ENCODE data around the gene ZCCHC3. TPM values are rescaled to one million over a fixed set of nuclear protein-coding genes. Genes with fewer than 3 reads are reported as not detected.
A peak's percentile ranks its signal among the peaks of the same experiment; 100 is the strongest.

ZCCHC3 gene
- total RNA-seq, 1 donor, result 9.0 TPM

DNA sequence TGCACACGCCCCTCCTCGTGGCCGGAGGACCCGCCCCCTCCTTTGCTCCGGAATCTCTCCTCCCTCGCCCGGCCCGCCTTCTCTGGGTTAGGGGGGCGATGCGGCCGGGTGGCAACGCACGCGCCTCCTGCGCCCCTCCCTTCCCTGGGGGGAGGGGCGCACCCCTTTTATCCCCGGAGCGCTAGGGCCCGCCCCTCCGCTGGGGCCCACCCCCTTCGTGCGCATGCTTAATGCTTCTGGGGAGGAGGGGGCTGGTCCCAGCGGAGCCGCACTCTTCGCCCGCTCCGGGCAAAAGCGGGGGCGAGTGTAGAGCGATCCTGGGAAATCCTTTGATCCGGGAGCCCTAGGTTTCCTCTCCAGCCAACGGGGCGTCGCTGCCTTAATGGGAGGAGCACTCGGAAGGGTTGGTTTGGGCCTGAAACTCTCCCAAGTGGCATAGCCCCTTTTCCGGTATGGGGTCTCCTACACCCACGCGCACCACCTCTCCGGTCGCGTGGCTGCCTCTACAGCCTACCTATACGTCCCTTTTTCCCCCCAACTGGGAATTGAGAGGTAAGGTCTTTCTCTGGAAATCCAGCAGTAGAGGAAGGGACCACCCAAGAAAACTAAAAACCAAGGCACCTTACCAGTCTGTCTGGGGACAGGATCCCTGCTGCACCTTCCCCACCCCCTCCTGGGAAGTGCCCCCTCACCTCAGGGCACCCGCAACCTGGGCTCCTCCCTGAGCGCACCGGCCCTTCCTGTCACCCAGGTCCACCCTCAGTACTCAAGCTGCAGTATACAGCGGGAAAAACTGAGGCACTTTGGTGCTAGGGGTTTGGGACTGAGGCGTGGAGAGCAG is 30.0 kb downstream of the ZCCHC3 start:
- peaks cover 30% of the 10 kb centered on the region for H3K4me1 ChIP-seq (ENCODE audit: insufficient read depth, low read length)
- DNase-seq (ENCODE audit: insufficient read length, low spot score, missing footprints), result peak; percentile 98
- peaks cover 13% of the 10 kb centered on the region for H3K79me2 ChIP-seq (ENCODE audit: insufficient read depth, low read length)
- TF ChIP-seq, protein P1, sequence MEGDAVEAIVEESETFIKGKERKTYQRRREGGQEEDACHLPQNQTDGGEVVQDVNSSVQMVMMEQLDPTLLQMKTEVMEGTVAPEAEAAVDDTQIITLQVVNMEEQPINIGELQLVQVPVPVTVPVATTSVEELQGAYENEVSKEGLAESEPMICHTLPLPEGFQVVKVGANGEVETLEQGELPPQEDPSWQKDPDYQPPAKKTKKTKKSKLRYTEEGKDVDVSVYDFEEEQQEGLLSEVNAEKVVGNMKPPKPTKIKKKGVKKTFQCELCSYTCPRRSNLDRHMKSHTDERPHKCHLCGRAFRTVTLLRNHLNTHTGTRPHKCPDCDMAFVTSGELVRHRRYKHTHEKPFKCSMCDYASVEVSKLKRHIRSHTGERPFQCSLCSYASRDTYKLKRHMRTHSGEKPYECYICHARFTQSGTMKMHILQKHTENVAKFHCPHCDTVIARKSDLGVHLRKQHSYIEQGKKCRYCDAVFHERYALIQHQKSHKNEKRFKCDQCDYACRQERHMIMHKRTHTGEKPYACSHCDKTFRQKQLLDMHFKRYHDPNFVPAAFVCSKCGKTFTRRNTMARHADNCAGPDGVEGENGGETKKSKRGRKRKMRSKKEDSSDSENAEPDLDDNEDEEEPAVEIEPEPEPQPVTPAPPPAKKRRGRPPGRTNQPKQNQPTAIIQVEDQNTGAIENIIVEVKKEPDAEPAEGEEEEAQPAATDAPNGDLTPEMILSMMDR (IDR thresholded peaks at IDR 0.05; ENCODE audit: extremely low read depth, low read depth, low read length), result no peak
- no peaks in the 10 kb centered on the region for H3K9me3 ChIP-seq (ENCODE audit: low read depth, low read length)
- H3K36me3 ChIP-seq (ENCODE audit: insufficient read depth, low read length), result no peaks in the 10 kb centered on the region
- H3K27me3 ChIP-seq (ENCODE audit: insufficient read depth, low read length), result no peaks in the 10 kb centered on the region
- H3K4me2 ChIP-seq (ENCODE audit: insufficient read depth, low read length), result peak overlapping the region; percentile 95
- H3K27ac ChIP-seq (ENCODE audit: low read depth, low read length), result peak overlapping the region; percentile 68
- peak overlapping the region; percentile 51 for H2AFZ ChIP-seq (ENCODE audit: low read length)
- peak overlapping the region; percentile 86 for H3K4me3 ChIP-seq (ENCODE audit: insufficient read depth, low read length)
- H4K20me1 ChIP-seq (ENCODE audit: insufficient read depth, low read length), result peaks cover 26% of the 10 kb centered on the region

DNA sequence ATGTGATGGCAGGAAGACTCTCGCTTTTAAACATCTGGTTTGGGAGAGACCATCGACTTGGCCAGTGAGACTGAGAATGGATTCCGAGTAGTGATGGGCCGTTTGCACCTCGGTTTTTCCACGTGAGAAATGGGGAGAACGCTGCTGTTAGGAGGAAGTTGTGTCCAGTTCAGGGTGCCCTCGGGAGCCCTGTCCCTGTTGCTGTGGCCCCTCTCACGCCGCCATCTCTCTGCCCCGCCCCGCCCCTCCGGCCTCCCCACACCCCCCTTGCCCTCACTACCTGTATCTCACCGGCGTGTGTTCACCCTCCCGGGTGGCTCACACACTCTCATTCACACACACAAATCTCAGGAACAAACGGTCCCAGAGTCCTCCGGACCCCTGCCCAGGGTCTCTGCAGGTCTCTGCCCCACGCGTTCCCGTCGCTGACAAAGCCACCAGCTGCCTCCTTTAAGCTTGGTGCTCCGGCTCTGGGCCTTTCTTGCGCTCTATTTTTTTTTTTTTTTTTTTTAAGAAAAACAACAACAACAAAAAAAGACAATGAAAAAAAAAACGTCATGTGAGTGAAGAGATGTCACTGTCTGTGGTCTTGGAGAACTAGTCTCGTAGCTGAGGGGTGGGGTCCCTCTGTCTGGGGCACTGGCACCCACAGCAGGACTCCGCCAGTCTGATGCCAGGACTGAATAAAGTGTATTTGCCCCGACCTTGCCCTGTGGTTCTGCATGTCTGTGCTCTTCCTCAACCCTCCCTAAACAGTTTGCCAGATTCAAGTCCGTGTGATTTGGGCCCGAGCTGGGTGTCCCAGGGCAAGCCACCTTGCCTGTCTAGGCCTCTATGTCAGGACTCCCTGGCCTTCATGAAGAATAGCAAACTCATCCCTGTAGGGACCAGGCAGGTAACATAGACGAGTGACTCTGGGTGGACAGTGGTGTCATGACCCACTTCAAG is 30.9 kb downstream of the ZCCHC3 start:
- Histone ChIP-seq H3K4me2 (ENCODE audit: insufficient read depth, low read length) (peak overlapping the region; percentile 95), H3K27ac (ENCODE audit: low read depth, low read length) (peak overlapping the region; percentile 68), H3K4me1 (ENCODE audit: insufficient read depth, low read length) (peaks cover 30% of the 10 kb centered on the region), H3K4me3 (ENCODE audit: insufficient read depth, low read length) (peak overlapping the region; percentile 86), H3K9me3 (ENCODE audit: low read depth, low read length) (no peaks in the 10 kb centered on the region), H3K27me3 (ENCODE audit: insufficient read depth, low read length) (no peaks in the 10 kb centered on the region), H3K36me3 (ENCODE audit: insufficient read depth, low read length) (no peaks in the 10 kb centered on the region), H2AFZ (ENCODE audit: low read length) (peak overlapping the region; percentile 51), H4K20me1 (ENCODE audit: insufficient read depth, low read length) (peaks cover 26% of the 10 kb centered on the region), H3K79me2 (ENCODE audit: insufficient read depth, low read length) (peaks cover 13% of the 10 kb centered on the region)
- DNase-seq (ENCODE audit: insufficient read length, low spot score, missing footprints), result peak; percentile 74
- TF ChIP-seq, protein P1 (IDR thresholded peaks at IDR 0.05; ENCODE audit: extremely low read depth, low read depth, low read length), result no peak

DNA sequence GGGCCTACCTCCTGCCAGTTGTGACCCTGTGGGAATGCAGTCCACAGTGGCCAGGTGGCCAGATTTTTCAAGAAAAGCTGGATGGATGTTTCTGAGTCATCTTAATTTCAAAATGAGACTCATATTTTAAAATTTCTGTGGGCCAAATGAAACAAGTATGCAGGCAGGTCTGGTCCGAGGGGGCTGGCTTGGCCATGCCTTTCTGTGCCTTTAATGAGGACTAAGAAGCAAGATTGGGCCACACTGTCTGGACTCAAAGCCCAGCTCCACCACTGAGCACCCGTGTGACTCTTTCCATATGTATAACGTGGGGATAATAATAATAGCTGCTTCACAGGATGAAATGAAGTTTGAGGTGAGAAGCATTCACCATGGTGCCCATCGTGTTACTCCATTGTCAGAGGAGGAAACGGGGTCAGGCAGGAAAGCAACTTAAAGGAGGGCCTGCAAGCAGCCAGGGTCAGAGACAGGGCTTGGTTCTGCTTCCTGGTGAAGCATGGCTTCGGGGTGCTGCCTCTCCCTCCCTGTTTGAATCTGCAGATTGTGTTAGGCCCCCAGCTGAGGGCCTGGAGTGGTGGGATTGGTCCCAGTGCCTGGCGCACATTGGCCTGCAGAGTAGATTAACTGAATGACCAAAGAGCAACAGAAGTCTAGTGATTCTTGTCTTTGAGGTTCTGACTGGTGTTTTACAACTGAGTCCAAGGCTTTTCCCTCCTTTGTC is 31.8 kb downstream of the ZCCHC3 start:
- H3K9me3 ChIP-seq (ENCODE audit: low read depth, low read length), result no peaks in the 10 kb centered on the region
- H4K20me1 ChIP-seq (ENCODE audit: insufficient read depth, low read length), result peaks cover 26% of the 10 kb centered on the region
- TF ChIP-seq, protein P1 (IDR thresholded peaks at IDR 0.05; ENCODE audit: extremely low read depth, low read depth, low read length), result no peak
- peak overlapping the region; percentile 23 for H3K4me2 ChIP-seq (ENCODE audit: insufficient read depth, low read length)
- peaks cover 13% of the 10 kb centered on the region for H3K79me2 ChIP-seq (ENCODE audit: insufficient read depth, low read length)
- H3K27me3 ChIP-seq (ENCODE audit: insufficient read depth, low read length), result no peaks in the 10 kb centered on the region
- no peak overlapping the region for H3K27ac ChIP-seq (ENCODE audit: low read depth, low read length)
- H2AFZ ChIP-seq (ENCODE audit: low read length), result peak overlapping the region; percentile 15
- no peak for DNase-seq (ENCODE audit: insufficient read length, low spot score, missing footprints)
- peaks cover 25% of the 10 kb centered on the region for H3K4me1 ChIP-seq (ENCODE audit: insufficient read depth, low read length)
- H3K4me3 ChIP-seq (ENCODE audit: insufficient read depth, low read length), result no peak overlapping the region
- H3K36me3 ChIP-seq (ENCODE audit: insufficient read depth, low read length), result no peaks in the 10 kb centered on the region
